NCI-H1105 treated with DMSO at 0.1 percent for 48 hours (cell line): ENCODE measurements around the gene CEP112.
"Not testable (repeated sequence)": the region's sequence is repeated elsewhere in the genome, so short reads cannot be mapped to it uniquely, and the experiment has no call there.

Experiments used
- DNase-seq: peaks from one replicate; lab custom pipeline; 2025; lab: John Stamatoyannopoulos, UW

Gene CEP112

GRCh38 chr17:65823713-65824112 lies 368.2 kb downstream of the CEP112 start:
- no peak for DNase-seq

GRCh38 chr17:65820811-65821210 lies 371.1 kb downstream of the CEP112 start:
- DNase-seq = no peak

GRCh38 chr17:65820306-65820705 lies 371.6 kb downstream of the CEP112 start:
- DNase-seq = no peak

DNA sequence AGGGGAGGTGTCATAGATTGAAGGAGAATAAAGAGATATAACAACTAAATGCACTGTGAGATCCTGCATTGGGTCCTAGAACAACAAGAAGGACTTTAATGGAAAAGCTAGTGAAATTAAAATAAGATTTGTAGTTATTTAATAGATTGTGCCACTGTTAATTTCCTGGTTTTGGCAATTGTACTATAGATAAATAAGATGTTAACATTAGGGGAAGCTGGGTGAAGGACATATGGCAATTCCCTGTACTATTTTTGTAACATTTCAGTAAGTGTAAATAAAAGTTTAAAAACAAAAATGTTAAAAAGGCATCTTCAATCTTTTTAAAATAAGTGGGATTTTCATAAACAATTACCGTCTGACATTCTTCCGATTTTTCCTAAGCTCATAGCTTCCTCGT lies 372.1 kb downstream of the CEP112 start:
- no peak for DNase-seq

GRCh38 chr17:65817951-65818350 lies 374.0 kb downstream of the CEP112 start:
- no peak for DNase-seq

- no peak for DNase-seq
Observed at GRCh38 chr17:65814418-65814817, 377.5 kb downstream of the CEP112 start.

- DNase-seq = no peak
Observed at GRCh38 chr17:65813306-65813705, 378.6 kb downstream of the CEP112 start.

DNA sequence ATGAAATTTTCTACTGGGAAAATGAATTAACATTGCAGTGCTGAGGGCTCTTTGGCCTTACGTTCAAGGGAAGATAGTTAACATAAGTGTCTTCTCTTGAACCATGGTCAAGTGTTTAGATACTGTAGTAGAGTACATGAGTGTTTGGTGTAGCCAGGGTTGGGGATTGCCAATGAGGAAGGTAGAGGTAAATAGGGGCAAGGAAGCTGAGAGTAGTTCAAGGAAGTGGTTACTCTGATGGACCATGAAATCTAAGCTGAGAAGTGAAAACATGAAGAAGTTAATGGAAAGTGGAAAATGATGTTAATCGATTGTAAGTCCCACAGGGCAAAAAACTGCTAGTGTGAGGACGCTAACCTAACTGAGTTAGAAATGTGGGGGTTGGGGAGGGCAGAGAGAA lies 380.9 kb downstream of the CEP112 start:
- no peak for DNase-seq

GRCh38 chr17:65809366-65809765 lies 382.6 kb downstream of the CEP112 start:
- DNase-seq = no peak

DNA sequence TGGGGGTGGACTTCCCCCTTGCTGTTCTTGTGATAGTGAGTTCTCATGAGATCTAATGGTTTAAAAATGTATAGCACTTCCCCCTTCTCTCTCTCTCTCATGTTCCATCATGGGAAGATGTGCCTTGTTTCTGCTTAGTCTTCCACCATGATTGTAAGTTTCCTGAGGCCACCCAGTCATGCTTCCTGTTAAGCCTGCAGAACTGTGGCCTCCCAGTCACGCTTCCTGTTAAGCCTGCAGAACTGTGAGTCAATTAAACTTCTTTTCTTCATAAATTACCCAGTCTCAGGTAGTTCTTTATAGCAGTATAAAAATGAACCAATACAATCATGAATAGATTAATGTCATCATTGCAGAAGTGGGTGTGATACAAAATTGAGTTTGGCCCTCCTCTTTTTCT lies 383.4 kb downstream of the CEP112 start:
- DNase-seq = not testable (repeated sequence)

DNA sequence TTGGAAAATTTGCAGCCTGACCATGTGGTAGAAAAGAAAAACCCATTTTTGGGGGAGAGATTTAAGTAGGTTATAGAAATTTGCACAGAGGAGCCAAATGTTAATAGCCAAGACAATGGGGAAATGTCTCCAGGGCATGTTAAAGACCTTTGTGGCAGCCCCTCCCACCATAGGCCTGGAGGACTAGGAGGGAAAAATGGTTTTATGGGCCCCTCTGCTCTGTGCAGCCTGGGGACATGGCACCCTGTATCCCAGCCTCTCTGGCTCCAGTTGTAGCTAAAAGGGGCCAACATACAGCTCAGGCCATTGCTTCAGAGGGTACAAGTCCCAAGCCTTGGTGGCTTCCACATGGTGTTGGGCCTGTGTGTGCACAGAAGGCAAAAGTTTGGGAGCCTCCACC lies 384.6 kb downstream of the CEP112 start:
- DNase-seq = no peak

- no peak for DNase-seq
Observed at GRCh38 chr17:65801513-65801912, 390.4 kb downstream of the CEP112 start.

DNA sequence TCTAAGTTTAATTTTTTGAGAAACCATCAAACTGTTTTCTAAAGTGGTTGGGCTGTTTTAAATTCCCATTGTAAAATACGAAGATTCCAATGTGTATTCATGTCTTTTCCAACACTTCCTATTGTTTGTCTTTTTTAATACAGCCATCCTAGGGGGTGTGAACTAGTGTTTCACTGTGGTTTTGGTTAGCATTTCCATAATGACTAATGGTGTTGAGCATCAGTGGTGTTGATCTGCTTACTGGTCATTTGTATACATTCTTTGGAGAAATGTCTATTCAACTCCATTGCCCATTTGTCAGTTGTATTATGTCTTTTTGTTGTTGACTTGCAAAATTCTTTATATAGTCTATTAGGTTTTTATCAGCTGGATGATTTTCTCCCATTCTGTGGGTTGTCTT lies 391.3 kb downstream of the CEP112 start:
- DNase-seq = no peak

DNA sequence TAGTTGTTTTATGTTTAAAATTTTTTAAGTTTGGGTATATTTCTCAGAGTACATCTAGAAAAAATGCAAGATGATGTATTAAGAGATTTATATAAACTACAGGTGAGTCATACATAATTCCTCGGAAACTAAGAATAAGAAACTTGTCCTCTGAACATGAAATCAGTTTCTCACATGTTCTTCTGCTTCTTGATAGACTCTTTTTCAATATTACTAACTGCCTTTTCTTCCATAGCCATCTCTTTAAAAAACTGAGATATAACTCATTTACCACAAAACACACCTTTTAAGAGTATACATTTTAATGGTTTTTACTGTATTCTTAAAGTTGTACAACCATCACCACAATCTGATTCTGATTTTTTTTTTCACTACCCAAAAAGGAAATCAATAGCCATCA lies 392.1 kb downstream of the CEP112 start:
- no peak for DNase-seq

DNA sequence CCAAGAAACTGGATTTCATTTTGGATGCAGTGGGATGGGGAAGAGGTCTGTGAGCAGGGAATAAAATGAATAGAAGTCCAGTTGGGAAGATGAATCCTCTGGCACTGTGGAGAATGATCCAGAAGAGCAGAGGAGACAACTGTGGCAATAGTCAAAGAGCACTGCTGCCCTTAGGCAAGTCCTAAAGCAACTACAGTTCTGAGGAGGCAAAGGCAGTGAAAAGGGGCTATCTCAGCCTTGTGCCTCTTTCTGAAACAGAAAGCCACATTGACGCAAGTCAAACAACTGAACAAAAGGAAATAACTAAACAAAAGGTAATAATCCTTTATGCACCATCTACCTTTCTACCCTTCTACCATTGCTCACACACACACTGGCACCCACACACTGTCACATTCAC lies 392.5 kb downstream of the CEP112 start:
- DNase-seq = no peak

DNA sequence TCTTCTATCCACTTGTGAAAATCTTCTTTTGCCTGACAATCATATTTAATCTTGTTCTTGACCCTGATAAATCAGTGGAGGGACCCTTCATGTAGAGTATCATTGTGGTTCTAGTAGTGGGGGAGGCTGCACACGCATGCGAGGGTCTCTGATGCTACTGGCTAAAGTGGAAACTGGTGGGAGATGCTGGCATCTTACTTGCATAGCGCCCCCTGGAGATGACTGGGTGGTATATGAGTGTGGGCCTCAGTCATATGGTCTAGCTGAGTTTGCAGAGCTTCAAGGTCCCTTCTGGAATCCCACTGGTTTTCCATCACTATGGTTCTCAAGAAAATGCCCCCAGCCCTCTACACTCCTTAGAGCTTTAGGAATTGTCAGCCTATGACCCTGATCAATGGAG lies 394.1 kb downstream of the CEP112 start:
- DNase-seq = no peak

DNA sequence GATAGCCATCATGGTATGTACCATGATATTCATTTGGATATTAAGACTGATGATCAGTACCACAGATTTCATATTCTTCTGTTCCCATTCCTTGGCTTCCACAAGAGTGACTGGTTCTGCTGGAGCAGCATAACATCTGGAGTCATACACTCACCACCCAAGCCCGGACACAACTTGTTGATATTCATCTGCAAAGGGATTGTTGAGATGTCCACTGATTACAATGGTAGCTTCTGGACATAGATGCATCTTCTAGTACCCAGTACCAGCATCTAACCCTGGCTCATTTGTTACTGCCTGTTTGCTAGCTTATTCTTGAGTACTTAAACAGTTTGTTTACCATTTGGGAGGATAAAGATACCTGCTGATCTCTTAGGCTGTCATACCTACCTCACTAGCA lies 394.8 kb downstream of the CEP112 start:
- DNase-seq = no peak

DNA sequence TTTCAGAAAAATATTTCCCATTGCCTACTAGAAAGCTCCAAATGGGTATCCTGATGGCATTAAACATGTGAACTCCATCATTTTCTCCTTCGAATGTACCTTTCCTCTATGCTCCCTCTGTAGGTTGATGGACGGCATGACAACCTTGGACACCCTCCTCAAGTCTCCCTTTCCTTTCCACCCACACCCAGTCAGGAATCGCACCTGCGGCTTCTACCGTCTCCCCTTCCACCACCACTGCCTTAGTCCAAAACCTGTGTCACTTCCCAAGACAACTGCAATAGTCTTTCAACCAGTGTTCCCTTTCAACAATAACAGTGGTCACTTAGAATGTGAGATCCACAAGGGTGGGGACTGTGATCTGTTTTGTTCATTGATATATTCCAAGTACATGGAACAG lies 397.4 kb downstream of the CEP112 start:
- peak; percentile 9 for DNase-seq

- DNase-seq = no peak
Observed at GRCh38 chr17:65790241-65790640, 401.7 kb downstream of the CEP112 start.

GRCh38 chr17:65787503-65787902 lies 404.4 kb downstream of the CEP112 start:
- no peak for DNase-seq

DNA sequence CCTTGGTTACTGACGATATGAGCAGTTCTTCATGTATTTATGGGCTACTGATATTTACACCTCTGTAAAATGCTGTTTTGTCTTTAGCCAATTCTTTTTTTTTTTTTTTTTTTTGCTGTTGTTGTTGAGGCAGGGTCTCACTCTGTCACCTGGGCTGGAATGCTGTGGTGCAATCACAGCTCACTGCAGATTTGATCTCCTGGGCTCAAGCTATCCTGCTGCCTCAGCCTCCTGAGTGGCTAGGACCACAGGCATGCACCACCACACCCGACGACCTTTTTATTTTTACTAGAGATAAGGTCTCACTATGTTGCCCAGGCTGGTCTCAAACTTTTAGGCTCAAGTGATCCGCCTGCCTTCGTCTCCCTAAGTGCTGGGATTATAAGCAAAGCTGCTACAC lies 405.5 kb downstream of the CEP112 start:
- no peak for DNase-seq

GRCh38 chr17:65785109-65785508 lies 406.8 kb downstream of the CEP112 start:
- DNase-seq = no peak

GRCh38 chr17:65783845-65784334 lies 408.0 kb downstream of the CEP112 start:
- DNase-seq = no peak

- not testable (repeated sequence) for DNase-seq
Observed at GRCh38 chr17:65782104-65782706, 409.7 kb downstream of the CEP112 start.

DNA sequence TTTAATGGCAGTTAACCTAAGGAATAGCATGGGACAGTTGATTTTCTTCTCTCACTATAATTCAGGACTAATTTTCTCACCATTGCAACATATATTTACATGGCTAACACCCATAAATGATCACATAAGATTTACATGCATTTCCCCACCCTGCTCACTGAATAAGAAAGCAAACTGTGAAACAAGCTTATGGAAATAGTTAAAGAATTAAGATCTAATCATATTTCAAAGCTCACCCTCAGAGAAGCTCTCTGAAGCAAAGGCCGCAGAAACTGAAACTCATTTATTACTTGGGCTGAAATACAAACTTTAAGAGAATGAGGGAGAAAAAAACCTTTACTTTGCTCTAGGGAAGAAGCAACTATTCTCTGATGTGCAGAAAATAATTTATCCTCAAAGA lies 411.8 kb downstream of the CEP112 start:
- no peak for DNase-seq
